NT2/D1 (cell line): ENCODE results near the gene PRDM12.

Source experiments
- SUZ12 ChIP-seq: IDR thresholded peaks from 2 replicates; pipeline ENCODE4 v1.6.1; 2011; ENCODE audit not compliant: insufficient read length, insufficient read depth; ENCODE audit errors: extremely low read depth
- YY1 ChIP-seq: IDR thresholded peaks from 2 replicates; pipeline ENCODE4 v1.6.1; 2011; ENCODE audit not compliant: insufficient read length, insufficient read depth
- ZNF274 ChIP-seq: IDR thresholded peaks from 2 replicates; pipeline ENCODE4 v1.6.1; 2011; ENCODE audit warnings: mild to moderate bottlenecking, low read depth, low read length

- TF ChIP-seq YY1 (no peak), ZNF274 (no peak), SUZ12 (no peak)
Observed at GRCh38 chr9:130665029-130665430, 636 bp downstream of the PRDM12 start.
